ENCODE data around the gene ERG28. TPM values are rescaled to one million over a fixed set of nuclear protein-coding genes. Genes with fewer than 3 reads are reported as not detected.

The ERG28 gene
- total RNA-seq, 4 donors from 2014 or later, result 10.2 to 18.3 (median 15.3) TPM

DNA sequence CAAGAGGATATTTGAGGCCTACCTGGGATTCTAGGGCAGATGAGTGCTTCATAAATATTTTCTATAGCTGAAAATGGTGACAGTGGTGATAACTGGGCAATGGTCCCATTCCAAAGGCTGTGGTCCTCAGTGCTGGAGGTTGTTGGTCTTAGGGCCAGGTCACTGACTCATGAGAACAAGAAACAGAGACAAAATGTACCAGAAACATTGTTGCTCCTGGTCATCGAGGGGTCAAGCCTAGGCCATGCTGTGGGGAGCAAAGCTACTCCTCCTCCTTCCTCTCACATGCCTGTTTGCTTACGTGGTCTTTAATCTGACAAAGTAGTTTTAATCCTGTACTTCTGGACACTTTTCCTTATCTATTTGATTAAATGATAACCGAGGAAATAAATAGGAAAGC is 33.8 kb downstream of the ERG28 start:
- Histone ChIP-seq H3K27me3 (no peaks in the 10 kb centered on the region), H3K36me3 (no peaks in the 10 kb centered on the region), H3K27ac (no peak overlapping the region), H3K9me3 (no peaks in the 10 kb centered on the region), H3K4me1 (no peaks in the 10 kb centered on the region), H3K4me3 (no peak overlapping the region)
- no peak for DNase-seq (ENCODE audit: low spot score in 2 of 2)
- TF ChIP-seq EP300 (IDR thresholded peaks at IDR 0.05) (no peak), CTCF (IDR thresholded peaks at IDR 0.05) (no peak), POLR2A (IDR thresholded peaks at IDR 0.05) (no peak)
- WGBS, result 68% methylated on average over 3 of the region's 3 CpGs

GRCh38 chr14:75626396-75626795 is 34.3 kb downstream of the ERG28 start:
- H3K27ac ChIP-seq, result no peak overlapping the region
- H3K9me3 ChIP-seq, result no peaks in the 10 kb centered on the region
- H3K36me3 ChIP-seq, result no peaks in the 10 kb centered on the region
- H3K4me3 ChIP-seq, result no peak overlapping the region
- TF ChIP-seq POLR2AphosphoS5 (IDR thresholded peaks at IDR 0.05), result no peak
- no peak for TF ChIP-seq EP300 (IDR thresholded peaks at IDR 0.05)
- no peak for TF ChIP-seq POLR2A (IDR thresholded peaks at IDR 0.05)
- TF ChIP-seq CTCF (IDR thresholded peaks at IDR 0.05), result no peak
- WGBS, result 91% methylated on average over 3 of the region's 3 CpGs
- no peaks in the 10 kb centered on the region for H3K27me3 ChIP-seq
- DNase-seq (ENCODE audit: low spot score in 2 of 2), result no peak
- H3K4me1 ChIP-seq, result no peaks in the 10 kb centered on the region

DNA sequence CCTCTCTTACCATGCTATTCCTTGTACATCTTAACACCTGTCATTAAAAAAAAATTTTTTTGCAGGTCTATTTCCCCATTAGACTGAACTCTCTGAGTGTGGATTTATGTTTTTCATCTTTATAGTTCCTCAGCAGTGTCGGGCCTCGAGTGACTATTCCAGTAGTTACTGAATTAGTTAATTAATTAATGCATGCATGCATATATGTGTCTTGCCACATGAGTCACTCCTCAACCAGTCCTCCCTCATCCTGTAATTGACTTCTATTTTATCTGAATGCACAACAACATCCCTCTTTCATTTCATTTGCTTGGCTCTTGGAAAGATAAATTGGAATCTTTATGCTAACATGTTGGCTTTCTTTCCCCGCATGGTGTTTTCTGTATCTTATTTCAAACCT is 35.6 kb downstream of the ERG28 start:
- no peak for TF ChIP-seq EP300 (IDR thresholded peaks at IDR 0.05)
- TF ChIP-seq CTCF (IDR thresholded peaks at IDR 0.05), result no peak
- TF ChIP-seq POLR2AphosphoS5 (IDR thresholded peaks at IDR 0.05), result no peak
- no peak for TF ChIP-seq POLR2A (IDR thresholded peaks at IDR 0.05)
- no peaks in the 10 kb centered on the region for H3K36me3 ChIP-seq
- H3K27ac ChIP-seq, result no peak overlapping the region
- H3K4me3 ChIP-seq, result no peak overlapping the region
- no peaks in the 10 kb centered on the region for H3K4me1 ChIP-seq
- no peaks in the 10 kb centered on the region for H3K9me3 ChIP-seq
- WGBS, result 66% methylated on average over 3 of the region's 3 CpGs
- no peaks in the 10 kb centered on the region for H3K27me3 ChIP-seq
- no peak for DNase-seq (ENCODE audit: low spot score in 2 of 2)

DNA sequence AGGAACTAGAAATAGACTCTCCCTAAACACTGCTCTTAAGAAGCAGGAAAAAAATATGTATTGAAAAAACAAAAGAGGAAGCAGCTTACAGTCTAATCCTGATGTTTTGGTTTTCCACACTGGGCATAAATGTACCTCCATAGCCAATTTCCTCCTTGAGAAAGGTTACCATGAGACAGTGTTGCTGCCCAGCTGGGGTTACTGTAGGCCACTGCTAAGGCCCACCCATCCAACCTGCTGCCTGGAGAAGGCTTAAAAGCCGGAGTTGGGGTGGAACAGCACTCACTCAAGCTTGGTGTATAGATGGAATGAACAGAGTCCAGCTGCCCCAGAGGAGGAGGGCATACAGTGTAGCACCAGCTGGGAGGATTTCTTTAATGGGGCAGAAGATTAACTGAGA is 41.1 kb downstream of the ERG28 start:
- Histone ChIP-seq H3K36me3 (no peaks in the 10 kb centered on the region), H3K4me1 (peaks cover 5% of the 10 kb centered on the region), H3K27ac (peak overlapping the region; percentile 24), H3K27me3 (no peaks in the 10 kb centered on the region), H3K9me3 (no peaks in the 10 kb centered on the region), H3K4me3 (no peak overlapping the region)
- TF ChIP-seq CTCF (IDR thresholded peaks at IDR 0.05), result no peak
- 91% methylated on average over 1 of the region's 1 CpG for WGBS
- DNase-seq (ENCODE audit: low spot score in 2 of 2), result peak in 1 of 2 donors; percentile 65

DNA sequence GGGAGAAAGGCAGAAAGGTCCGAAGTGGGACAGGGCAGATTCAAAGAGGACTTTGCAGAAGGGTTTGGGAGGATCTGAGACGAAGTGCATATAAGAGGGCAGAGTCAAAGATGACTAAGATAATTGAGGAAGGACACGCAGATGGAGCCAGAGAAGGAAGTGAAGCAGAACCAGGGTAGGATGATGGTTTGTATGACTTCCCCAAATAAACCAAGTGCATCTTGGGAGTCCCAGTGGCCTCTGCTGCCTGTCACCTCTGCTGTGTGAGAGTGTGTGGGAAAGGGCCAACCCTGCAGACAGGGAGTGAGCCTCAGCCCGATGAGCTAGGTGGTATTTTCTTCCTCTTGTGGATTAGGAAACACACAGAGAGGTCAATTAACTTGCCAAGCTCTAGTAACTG is 45.5 kb downstream of the ERG28 start:
- WGBS, result 86% methylated on average over 4 of the region's 4 CpGs
- peak in 1 of 2 donors; percentile 53 for DNase-seq (ENCODE audit: low spot score in 2 of 2)
- H3K27me3 ChIP-seq, result no peaks in the 10 kb centered on the region

More for the DNA sequence above, 45.5 kb downstream of the ERG28 start:
- Histone ChIP-seq H3K4me1 (peaks cover 16% of the 10 kb centered on the region), H3K9me3 (no peaks in the 10 kb centered on the region), H3K4me3 (no peak overlapping the region), H3K27ac (no peak overlapping the region), H3K36me3 (no peaks in the 10 kb centered on the region)
- TF ChIP-seq EP300 (IDR thresholded peaks at IDR 0.05) (no peak), POLR2AphosphoS5 (IDR thresholded peaks at IDR 0.05) (no peak), POLR2A (IDR thresholded peaks at IDR 0.05) (no peak), CTCF (IDR thresholded peaks at IDR 0.05) (no peak)
